Smooth muscle cell (in vitro differentiated cells): ENCODE measurements around the gene LOXHD1. TPM values are rescaled to one million over a fixed set of nuclear protein-coding genes. Genes with fewer than 3 reads are reported as not detected.

Experiments used
- DNase-seq: peaks from one replicate; lab custom pipeline; 2025; ENCODE audit not compliant: unreplicated experiment; lab: John Stamatoyannopoulos, UW
- H2AFZ ChIP-seq: fragments of 200-600 bp; sonication (generic); 2 replicates; pipeline ENCODE4 v1.6.0; 2016; ENCODE audit warnings: antibody characterized with exemption, low read depth, mild to moderate bottlenecking
- H3F3A ChIP-seq: fragments of 200-600 bp; sonication (generic); 2 replicates; pipeline ENCODE4 v1.6.0; 2017; ENCODE audit warnings: antibody characterized with exemption, low read depth
- H3K27ac ChIP-seq: fragments of 200-600 bp; sonication (generic); 2 replicates; pipeline ENCODE4 v1.5.1; 2016; ENCODE audit warnings: low read depth, mild to moderate bottlenecking
- H3K27me3 ChIP-seq: fragments of 200-600 bp; sonication (generic); 2 replicates; pipeline ENCODE4 v1.6.1; 2016; ENCODE audit warnings: low read depth, mild to moderate bottlenecking
- H3K36me3 ChIP-seq: fragments of 200-600 bp; sonication (generic); 2 replicates; pipeline ENCODE4 v1.5.1; 2016; ENCODE audit warnings: low read depth
- H3K4me1 ChIP-seq: fragments of 200-600 bp; sonication (generic); 2 replicates; pipeline ENCODE4 v1.5.1; 2016; ENCODE audit warnings: low read depth
- H3K4me2 ChIP-seq: fragments of 200-600 bp; sonication (generic); 2 replicates; pipeline ENCODE4 v1.6.0; 2016; ENCODE audit warnings: mild to moderate bottlenecking
- H3K4me3 ChIP-seq: fragments of 200-600 bp; sonication (generic); 2 replicates; pipeline ENCODE4 v1.5.1; 2016; ENCODE audit warnings: mild to moderate bottlenecking
- H3K79me2 ChIP-seq: fragments of 200-600 bp; sonication (generic); 2 replicates; pipeline ENCODE4 v1.6.0; 2016; ENCODE audit warnings: low read depth, mild to moderate bottlenecking
- H3K9ac ChIP-seq: fragments of 200-600 bp; sonication (generic); 2 replicates; pipeline ENCODE4 v1.6.0; 2016; ENCODE audit warnings: low read depth
- H3K9me3 ChIP-seq: fragments of 200-600 bp; sonication (generic); replicated peaks from 2 replicates; pipeline ENCODE4 v1.5.1; 2016; ENCODE audit warnings: low read depth
- H4K20me1 ChIP-seq: fragments of 200-600 bp; sonication (generic); 2 replicates; pipeline ENCODE4 v1.6.0; 2016; ENCODE audit warnings: low read depth
- CTCF ChIP-seq: fragments of 200-600 bp; sonication (generic); IDR thresholded peaks from 2 replicates; pipeline ENCODE4 v1.5.1; 2017; ENCODE audit warnings: borderline replicate concordance, mild to moderate bottlenecking, antibody characterized with exemption; ENCODE audit not compliant: insufficient read depth, poor library complexity, severe bottlenecking
- WGBS: methylation state at CpG from one replicate; pipeline ENCODE4 v1.1.7; 2016; ENCODE audit warnings: low lambda C conversion rate; 5-methylcytosine and 5-hydroxymethylcytosine counted together
- polyA plus RNA-seq: library from polyadenylated mRNA; unstranded; fragments of >200 nt; fragmentation: Nextera tagmentation; extraction: Ambion mirVana; gene quantifications from 2 replicates; pipeline ENCODE4 v1.2.1, GENCODE V29; 2016
- total RNA-seq: library from RNA; depleted of rRNA; stranded (reverse); fragments of >200 nt; gene quantifications from 2 replicates; pipeline ENCODE4 v1.2.3, GENCODE V29; 2014

Gene LOXHD1
- total and polyA plus RNA-seq, 2 experiments from 2014 or later, result not detected

GRCh38 chr18:46596119-46596518, 60.9 kb downstream of the LOXHD1 start:
- Histone ChIP-seq H3K79me2 (no peaks in the 10 kb centered on the region), H3K4me1 (no peaks in the 10 kb centered on the region), H3K9ac (no peak overlapping the region), H3K4me3 (no peak overlapping the region), H4K20me1 (no peaks in the 10 kb centered on the region), H3K9me3 (no peaks in the 10 kb centered on the region), H3K27me3 (peaks cover 16% of the 10 kb centered on the region), H3K27ac (no peak overlapping the region), H3F3A (no peaks in the 10 kb centered on the region), H3K4me2 (no peak overlapping the region), H2AFZ (no peak overlapping the region), H3K36me3 (no peaks in the 10 kb centered on the region)
- no peak for DNase-seq
- TF ChIP-seq CTCF, result no peak

DNA sequence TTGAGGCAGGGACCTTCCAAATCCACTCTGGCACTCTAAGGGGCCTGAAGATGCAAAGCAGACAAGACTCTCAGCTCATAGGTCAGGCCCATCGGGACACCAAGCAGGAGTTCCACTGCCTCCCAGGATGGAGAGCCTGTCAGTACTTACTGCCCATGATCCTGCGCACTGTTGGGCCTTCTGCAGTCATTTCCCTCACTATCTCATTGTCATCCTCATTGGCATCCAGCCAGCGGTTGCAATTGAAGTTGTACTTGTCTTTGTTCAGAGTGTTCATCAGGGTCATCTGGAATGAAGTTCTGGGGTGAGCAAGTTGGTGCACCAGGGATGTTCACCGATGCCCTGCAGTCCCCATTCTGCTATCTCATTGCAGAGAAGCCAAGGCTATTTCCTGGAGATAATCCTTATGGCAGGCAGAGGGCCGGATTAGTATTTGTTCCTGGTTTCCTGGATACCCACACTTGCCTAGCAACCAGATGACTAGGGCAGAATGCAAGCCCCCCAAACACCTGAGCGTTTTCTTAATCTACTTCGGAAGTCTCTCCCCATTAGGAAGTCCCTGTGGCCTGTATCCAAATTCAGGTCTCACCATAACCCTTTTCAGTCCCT, 65.1 kb downstream of the LOXHD1 start:
- WGBS, result 84% methylated on average over 7 of the region's 7 CpGs
- H3F3A ChIP-seq, result no peaks in the 10 kb centered on the region
- no peak overlapping the region for H3K4me2 ChIP-seq
- no peak for DNase-seq
- no peak overlapping the region for H3K27ac ChIP-seq
- no peaks in the 10 kb centered on the region for H3K4me1 ChIP-seq
- no peak overlapping the region for H3K4me3 ChIP-seq
- H3K79me2 ChIP-seq, result no peaks in the 10 kb centered on the region
- H3K9ac ChIP-seq, result no peak overlapping the region
- H2AFZ ChIP-seq, result no peak overlapping the region
- no peaks in the 10 kb centered on the region for H3K9me3 ChIP-seq
- H3K27me3 ChIP-seq, result peaks cover 15% of the 10 kb centered on the region
- no peak for TF ChIP-seq CTCF
- no peaks in the 10 kb centered on the region for H4K20me1 ChIP-seq
- no peaks in the 10 kb centered on the region for H3K36me3 ChIP-seq

GRCh38 chr18:46590103-46590502, 66.9 kb downstream of the LOXHD1 start:
- DNase-seq, result no peak
- Histone ChIP-seq H4K20me1 (no peaks in the 10 kb centered on the region), H3K79me2 (no peaks in the 10 kb centered on the region), H3K27ac (no peak overlapping the region), H3F3A (no peaks in the 10 kb centered on the region), H3K9me3 (no peaks in the 10 kb centered on the region), H3K27me3 (peaks cover 15% of the 10 kb centered on the region), H2AFZ (no peak overlapping the region), H3K4me3 (no peak overlapping the region), H3K4me2 (no peak overlapping the region), H3K9ac (no peak overlapping the region), H3K4me1 (no peaks in the 10 kb centered on the region), H3K36me3 (no peaks in the 10 kb centered on the region)
- WGBS, result 61% methylated on average over 7 of the region's 7 CpGs
- TF ChIP-seq CTCF, result no peak

GRCh38 chr18:46588971-46589660, 67.9 kb downstream of the LOXHD1 start:
- Histone ChIP-seq H3K4me1 (no peaks in the 10 kb centered on the region), H3K9me3 (no peaks in the 10 kb centered on the region), H3K4me3 (no peak overlapping the region), H3K36me3 (no peaks in the 10 kb centered on the region), H2AFZ (no peak overlapping the region), H3K79me2 (no peaks in the 10 kb centered on the region), H3K9ac (no peak overlapping the region), H4K20me1 (no peaks in the 10 kb centered on the region), H3F3A (no peaks in the 10 kb centered on the region), H3K4me2 (no peak overlapping the region), H3K27ac (no peak overlapping the region), H3K27me3 (peaks cover 6% of the 10 kb centered on the region)
- DNase-seq, result no peak
- no peak for TF ChIP-seq CTCF
- 73% methylated on average over 8 of the region's 8 CpGs for WGBS
